K562 (cell line): ENCODE measurements around the gene INO80D. TPM values are rescaled to one million over a fixed set of nuclear protein-coding genes. Genes with fewer than 3 reads are reported as not detected.
A peak's percentile ranks its signal among the peaks of the same experiment; 100 is the strongest.

Experiments used
- ARID1B ChIP-seq: fragments of 450-650 bp; IDR thresholded peaks from 2 replicates; pipeline ENCODE4 v1.6.1; 2016; ENCODE audit warnings: antibody characterized with exemption, mild to moderate bottlenecking, inconsistent platforms
- BHLHE40 ChIP-seq: IDR thresholded peaks from 2 replicates; pipeline ENCODE4 v1.6.1; 2011; ENCODE audit warnings: low read length, improper control_type of control experiment
- CBFA2T3 ChIP-seq: fragments of 450-650 bp; IDR thresholded peaks from 2 replicates; pipeline ENCODE4 v1.6.1; 2017
- DDX20 ChIP-seq: fragments of 450-650 bp; IDR thresholded peaks from 2 replicates; pipeline ENCODE4 v1.6.1; 2016; ENCODE audit warnings: missing genetic modification characterization, low read depth, mild to moderate bottlenecking, missing compliant biosample characterization, moderate library complexity
- DPF2 ChIP-seq: fragments of 450-650 bp; IDR thresholded peaks from 2 replicates; pipeline ENCODE4 v1.6.1; 2016
- ETS2 ChIP-seq: IDR thresholded peaks from 2 replicates; pipeline ENCODE4 v1.6.1; 2016; ENCODE audit warnings: borderline replicate concordance, missing genetic modification characterization, mild to moderate bottlenecking, moderate library complexity, missing compliant biosample characterization; ENCODE audit not compliant: poor library complexity, severe bottlenecking
- HMGN3 ChIP-seq: IDR thresholded peaks from 2 replicates; pipeline ENCODE4 v1.6.1; 2011; ENCODE audit warnings: borderline replicate concordance, low read depth, mild to moderate bottlenecking, mixed read lengths, low read length; ENCODE audit not compliant: insufficient read length; ENCODE audit errors: extremely low read depth
- KLF13 ChIP-seq: fragments of 450-650 bp; IDR thresholded peaks from 2 replicates; pipeline ENCODE4 v1.6.1; 2016; ENCODE audit warnings: missing genetic modification characterization, low read depth, mild to moderate bottlenecking, missing compliant biosample characterization, moderate library complexity, borderline replicate concordance
- MEF2D ChIP-seq: conservative IDR thresholded peaks from 2 replicates; pipeline ENCODE4 v1.6.1; 2016; ENCODE audit warnings: low read depth, missing genetic modification characterization, missing compliant biosample characterization
- MTA2 ChIP-seq: fragments of 450-650 bp; IDR thresholded peaks from 2 replicates; pipeline ENCODE4 v1.6.1; 2016; ENCODE audit warnings: low read depth
- NCOA4 ChIP-seq: fragments of 450-650 bp; IDR thresholded peaks from 2 replicates; pipeline ENCODE4 v1.6.1; 2018; ENCODE audit warnings: mild to moderate bottlenecking; ENCODE audit not compliant: partially characterized antibody
- NCOR1 ChIP-seq: fragments of 450-650 bp; IDR thresholded peaks from 2 replicates; pipeline ENCODE4 v1.6.1; 2016; ENCODE audit warnings: mild to moderate bottlenecking, moderate library complexity
- NEUROD1 ChIP-seq: fragments of 150-350 bp; IDR thresholded peaks from 2 replicates; pipeline ENCODE4 v1.6.1; 2014; ENCODE audit warnings: borderline replicate concordance, low read length, low read depth; ENCODE audit not compliant: partially characterized antibody
- POLR2A ChIP-seq: fragments of 450-650 bp; conservative IDR thresholded peaks from 2 replicates; pipeline ENCODE4 v1.6.1; 2016
- SMAD1 ChIP-seq: fragments of 150-350 bp; IDR thresholded peaks from 2 replicates; pipeline ENCODE4 v1.6.1; 2014; ENCODE audit warnings: low read length, low read depth; ENCODE audit not compliant: partially characterized antibody
- SMARCA4 ChIP-seq: fragments of 450-650 bp; IDR thresholded peaks from 2 replicates; pipeline ENCODE4 v1.6.1; 2016
- TAF9B ChIP-seq: fragments of 450-650 bp; IDR thresholded peaks from 2 replicates; pipeline ENCODE4 v1.6.1; 2018; ENCODE audit warnings: mild to moderate bottlenecking; ENCODE audit not compliant: partially characterized antibody
- TAL1 ChIP-seq: fragments of 450-650 bp; IDR thresholded peaks from 2 replicates; pipeline ENCODE4 v1.6.1; 2016; ENCODE audit warnings: mild to moderate bottlenecking
- TBL1XR1 ChIP-seq, 2 experiments: IDR thresholded peaks; 2 replicates each; pipeline ENCODE4 v1.6.1; 2012; ENCODE audit warnings: improper control_type of control experiment in 2 of 2, low read length in 2 of 2, mild to moderate bottlenecking in 1 of 2
- ZBTB7A ChIP-seq: IDR thresholded peaks from 2 replicates; pipeline ENCODE4 v1.6.1; 2011; ENCODE audit warnings: low read depth, mild to moderate bottlenecking, low read length, moderate library complexity, borderline replicate concordance; ENCODE audit not compliant: control insufficient read depth
- ZNF212 ChIP-seq: fragments of 450-650 bp; formaldehyde crosslinking; IDR thresholded peaks from 2 replicates; pipeline ENCODE4 v1.4.0; 2020; ENCODE audit warnings: mild to moderate bottlenecking
- polyA plus RNA-seq, 8 experiments: library from polyadenylated mRNA; depleted of rRNA in 4 of 8; stranded (reverse) in 5 of 8; unstranded in 3 of 8; fragments of >200 nt; fragmentation: Nextera tagmentation in 2 of 8; fragmentation: Illumina TruSeq in 1 of 8; extraction: Ambion mirVana in 2 of 8; extraction: Trizol in 1 of 8; gene quantifications; 2 replicates each; pipeline versions ENCODE4 v1.2.1 to v1.2.3, GENCODE V29; 2011 to 2014; ENCODE audit warnings: inconsistent platforms in 1 of 8, missing spikeins in 1 of 8
- total RNA-seq, 7 experiments: library from RNA; depleted of rRNA in 6 of 7; stranded (reverse); fragments of >200 nt in 6 of 7; fragmentation: Illumina TruSeq in 2 of 7; extraction: Trizol in 2 of 7; gene quantifications; 2 replicates each; pipeline versions ENCODE4 v1.2.1 to v1.2.3, GENCODE V29; 2011 to 2021; ENCODE audit warnings: low replicate concordance in 1 of 7
- TF ChIP-seq, protein P1 (sequence below): fragments of 250-450 bp; sonication (Bioruptor Pico); IDR thresholded peaks from 2 replicates; pipeline ENCODE4 v1.4.0; 2020; ENCODE audit warnings: mild to moderate bottlenecking, moderate library complexity, borderline replicate concordance
- TF ChIP-seq, protein P2 (sequence below): fragments of 450-650 bp; IDR thresholded peaks from 2 replicates; pipeline ENCODE4 v1.6.1; 2016; ENCODE audit warnings: antibody characterized with exemption

INO80D gene
- total and polyA plus RNA-seq, 9 of the 15 experiments (the other 6 are each of a cell fraction or from before 2014, with no cell fraction given): 0.64 to 8.1 (median 2.9) TPM

DNA sequence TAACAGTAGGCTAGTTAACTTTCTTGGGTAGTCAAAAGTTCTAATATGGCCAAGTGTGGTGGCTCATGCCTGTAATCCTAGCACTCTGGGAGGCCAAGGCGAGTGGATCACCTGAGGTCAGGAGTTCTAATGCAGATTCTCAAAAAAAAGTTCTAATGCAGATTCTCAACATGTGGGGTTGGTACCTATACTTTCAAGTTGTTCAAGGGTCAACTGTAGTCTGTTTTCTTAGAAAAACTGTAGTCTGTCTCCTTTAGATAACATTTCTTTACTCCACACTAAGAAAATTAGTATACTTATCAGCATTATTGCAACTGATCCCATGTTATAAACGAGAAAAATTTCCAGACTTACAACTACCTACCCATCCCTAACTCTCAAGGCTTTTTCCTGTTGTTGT, 16.6 kb downstream of the INO80D start (continued):
- TF ChIP-seq, protein P1, sequence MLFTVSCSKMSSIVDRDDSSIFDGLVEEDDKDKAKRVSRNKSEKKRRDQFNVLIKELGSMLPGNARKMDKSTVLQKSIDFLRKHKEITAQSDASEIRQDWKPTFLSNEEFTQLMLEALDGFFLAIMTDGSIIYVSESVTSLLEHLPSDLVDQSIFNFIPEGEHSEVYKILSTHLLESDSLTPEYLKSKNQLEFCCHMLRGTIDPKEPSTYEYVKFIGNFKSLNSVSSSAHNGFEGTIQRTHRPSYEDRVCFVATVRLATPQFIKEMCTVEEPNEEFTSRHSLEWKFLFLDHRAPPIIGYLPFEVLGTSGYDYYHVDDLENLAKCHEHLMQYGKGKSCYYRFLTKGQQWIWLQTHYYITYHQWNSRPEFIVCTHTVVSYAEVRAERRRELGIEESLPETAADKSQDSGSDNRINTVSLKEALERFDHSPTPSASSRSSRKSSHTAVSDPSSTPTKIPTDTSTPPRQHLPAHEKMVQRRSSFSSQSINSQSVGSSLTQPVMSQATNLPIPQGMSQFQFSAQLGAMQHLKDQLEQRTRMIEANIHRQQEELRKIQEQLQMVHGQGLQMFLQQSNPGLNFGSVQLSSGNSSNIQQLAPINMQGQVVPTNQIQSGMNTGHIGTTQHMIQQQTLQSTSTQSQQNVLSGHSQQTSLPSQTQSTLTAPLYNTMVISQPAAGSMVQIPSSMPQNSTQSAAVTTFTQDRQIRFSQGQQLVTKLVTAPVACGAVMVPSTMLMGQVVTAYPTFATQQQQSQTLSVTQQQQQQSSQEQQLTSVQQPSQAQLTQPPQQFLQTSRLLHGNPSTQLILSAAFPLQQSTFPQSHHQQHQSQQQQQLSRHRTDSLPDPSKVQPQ (CRISPR knock-in tag): no peak
- TF ChIP-seq, protein P2, sequence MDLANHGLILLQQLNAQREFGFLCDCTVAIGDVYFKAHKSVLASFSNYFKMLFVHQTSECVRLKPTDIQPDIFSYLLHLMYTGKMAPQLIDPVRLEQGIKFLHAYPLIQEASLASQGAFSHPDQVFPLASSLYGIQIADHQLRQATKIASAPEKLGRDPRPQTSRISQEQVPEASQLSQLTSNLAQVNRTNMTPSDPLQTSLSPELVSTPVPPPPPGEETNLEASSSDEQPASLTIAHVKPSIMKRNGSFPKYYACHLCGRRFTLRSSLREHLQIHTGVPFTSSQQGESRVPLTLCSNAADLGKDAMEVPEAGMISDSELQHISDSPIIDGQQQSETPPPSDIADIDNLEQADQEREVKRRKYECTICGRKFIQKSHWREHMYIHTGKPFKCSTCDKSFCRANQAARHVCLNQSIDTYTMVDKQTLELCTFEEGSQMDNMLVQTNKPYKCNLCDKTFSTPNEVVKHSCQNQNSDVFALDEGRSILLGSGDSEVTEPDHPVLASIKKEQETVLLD: no peak
- no peak for TF ChIP-seq NCOA4
- peak; percentile 40; the same call in 1 of the 2 replicates for TF ChIP-seq DPF2
- TF ChIP-seq ETS2 (tag): no peak
- no peak for TF ChIP-seq ZBTB7A
- TF ChIP-seq MEF2D (tag): no peak
- TF ChIP-seq KLF13 (tag): no peak
- peak in 1 of 2 experiments; percentile 42; a peak in 1 of 4 replicates for TF ChIP-seq TBL1XR1 (IDR thresholded peaks at IDR 0.05; ENCODE audit: low read length in 2 of 2)
- TF ChIP-seq DDX20 (tag): no peak
- TF ChIP-seq CBFA2T3: peak; percentile 73
- TF ChIP-seq NCOR1: peak; percentile 65
- no peak for TF ChIP-seq NEUROD1
- peak; percentile 65 for TF ChIP-seq TAL1
- no peak for TF ChIP-seq HMGN3
- no peak for TF ChIP-seq ZNF212
- TF ChIP-seq ARID1B: peak; percentile 86
- TF ChIP-seq BHLHE40: no peak
- no peak for TF ChIP-seq POLR2A
- peak; percentile 54 for TF ChIP-seq SMARCA4
- TF ChIP-seq TAF9B: peak; percentile 8
- TF ChIP-seq SMAD1: no peak
- peak; percentile 48 for TF ChIP-seq MTA2
- TF ChIP-seq, all 486 proteins: peak for 19
